HCT116 (cell line): ENCODE results near the gene NDUFB7. TPM values are rescaled to one million over a fixed set of nuclear protein-coding genes. Genes with fewer than 3 reads are reported as not detected.

ENCODE experiments used
- ATAC-seq: fragments of 200-7000 bp; cut with Tn5 transposase; 2 replicates; pipeline ENCODE4 v1.9.1; 2020; ENCODE audit warnings: mild to moderate bottlenecking, moderate library complexity
- BruUV-seq: library from RNA; stranded (reverse); fragments of 400-500 nt; replicated peaks from 2 replicates; lab custom pipeline; 2021; lab: Mats Ljungman, UMichigan
- CTCF ChIA-PET: fragments of 300-600 bp; sonication (Branson Sonifier 250); formaldehyde crosslinking; loops from one replicate; lab custom pipeline; 2021; ENCODE audit warnings: antibody characterized with exemption; lab: Charles Lee
- POLR2A ChIA-PET: fragments of 300-600, 350-600 bp; sonication (Branson Sonifier 250); formaldehyde crosslinking; loops from one replicate; lab custom pipeline; 2021; ENCODE audit warnings: antibody characterized with exemption; lab: Charles Lee
- RAD21 ChIA-PET, 2 experiments: fragments of 300-600 bp; sonication (Branson Sonifier 250); formaldehyde crosslinking; loops; one replicate each; lab custom pipeline; 2023; ENCODE audit warnings: low total read pairs in 2 of 2; ENCODE audit not compliant: uncharacterized antibody in 2 of 2, unreplicated experiment in 2 of 2, low non-redundant PET in 1 of 2; lab: Charles Lee
- DNase-seq: peaks from one replicate; pipeline ENCODE4 v3.0.0-alpha.2; 2010; ENCODE audit warnings: low read depth, low spot score
- H2AFZ ChIP-seq: fragments of 200-600 bp; shearing (Covaris generic), sonication (generic); 2 replicates; pipeline ENCODE4 v1.6.1; 2017; ENCODE audit warnings: low read depth, mixed run types, mixed read lengths, antibody characterized with exemption, low read length; ENCODE audit not compliant: poor library complexity, severe bottlenecking
- H3K27ac ChIP-seq: 2 replicates; pipeline ENCODE4 v1.5.1; 2012; ENCODE audit warnings: low read depth, low read length
- H3K27me3 ChIP-seq: fragments of 200-600 bp; sonication (generic); 2 replicates; pipeline ENCODE4 v1.6.1; 2016; ENCODE audit warnings: mixed run types, low read length, mixed read lengths; ENCODE audit not compliant: insufficient read depth
- H3K36me3 ChIP-seq, 2 experiments: fragments of 200-500 bp in 1 of 2; fragments of 200-600 bp in 1 of 2; sonication (Bioruptor generic) in 1 of 2; sonication (generic) in 1 of 2; 2 replicates each; pipeline versions ENCODE4 v1.5.1 to v1.6.1; 2014 to 2016; ENCODE audit warnings: low read length in 2 of 2, inconsistent platforms in 1 of 2, mixed read lengths in 1 of 2, mixed run types in 1 of 2; ENCODE audit not compliant: insufficient read depth in 2 of 2, control insufficient read depth in 1 of 2
- H3K4me1 ChIP-seq, 2 experiments: fragments of 200-600 bp in 1 of 2; sonication (generic) in 1 of 2; 2 replicates each; pipeline versions ENCODE4 v1.5.1 to v1.6.1; 2012 to 2017; ENCODE audit warnings: low read length in 2 of 2, inconsistent platforms in 1 of 2, mild to moderate bottlenecking in 1 of 2, mixed read lengths in 1 of 2, mixed run types in 1 of 2, moderate library complexity in 1 of 2; ENCODE audit not compliant: insufficient read depth in 2 of 2, control insufficient read depth in 1 of 2
- H3K4me2 ChIP-seq: fragments of 200-600 bp; sonication (generic); 2 replicates; pipeline ENCODE4 v1.6.1; 2017; ENCODE audit warnings: mixed run types, low read length, mixed read lengths
- H3K4me3 ChIP-seq, 2 experiments: fragments of 200-600 bp in 1 of 2; sonication (generic) in 1 of 2; replicated peaks in 1 of 2; 2 replicates each; pipeline ENCODE4 v1.5.1; 2011 to 2016; ENCODE audit warnings: low read length in 2 of 2, control low read depth in 1 of 2, low read depth in 1 of 2, mild to moderate bottlenecking in 1 of 2, mixed read lengths in 1 of 2, mixed run types in 1 of 2
- H3K79me2 ChIP-seq: fragments of 200-600 bp; sonication (generic); 2 replicates; pipeline ENCODE4 v1.6.1; 2017; ENCODE audit warnings: mild to moderate bottlenecking, mixed run types, low read length, moderate library complexity, mixed read lengths; ENCODE audit not compliant: insufficient read depth
- H3K9ac ChIP-seq: fragments of 200-600 bp; sonication (generic); 2 replicates; pipeline ENCODE4 v1.6.1; 2016; ENCODE audit warnings: low read length, mixed read lengths
- H3K9me2 ChIP-seq: fragments of 200-600 bp; sonication (generic), shearing (Covaris generic); 2 replicates; pipeline ENCODE4 v1.6.1; 2017; ENCODE audit warnings: mixed run types, mild to moderate bottlenecking, moderate library complexity; ENCODE audit not compliant: insufficient read depth
- H3K9me3 ChIP-seq, 2 experiments: fragments of 200-500 bp in 1 of 2; fragments of 200-600 bp in 1 of 2; sonication (Bioruptor generic) in 1 of 2; sonication (generic) in 1 of 2; 2 replicates each; pipeline ENCODE4 v1.6.1; 2014 to 2017; ENCODE audit warnings: low read length in 2 of 2, mixed read lengths in 2 of 2, inconsistent platforms in 1 of 2, low read depth in 1 of 2, mild to moderate bottlenecking in 1 of 2, mixed run types in 1 of 2, moderate library complexity in 1 of 2; ENCODE audit not compliant: control insufficient read depth in 1 of 2, insufficient read depth in 1 of 2
- H4K20me1 ChIP-seq: fragments of 200-600 bp; sonication (generic), shearing (Covaris generic); 2 replicates; pipeline ENCODE4 v1.6.1; 2017; ENCODE audit warnings: mixed run types, mild to moderate bottlenecking, moderate library complexity; ENCODE audit not compliant: insufficient read depth
- CTCF ChIP-seq, 3 experiments: fragments of 200-600 bp in 1 of 3; sonication (generic) in 1 of 3; IDR thresholded peaks in 2 of 3; conservative IDR thresholded peaks in 1 of 3; 2 replicates each; pipeline ENCODE4 v1.5.1; 2012 to 2017; ENCODE audit warnings: low read depth in 2 of 3, low read length in 2 of 3, antibody characterized with exemption in 1 of 3, borderline replicate concordance in 1 of 3, control low read depth in 1 of 3, mild to moderate bottlenecking in 1 of 3, mixed read lengths in 1 of 3, mixed run types in 1 of 3, moderate library complexity in 1 of 3; ENCODE audit not compliant: insufficient read depth in 1 of 3
- EGR1 ChIP-seq: IDR thresholded peaks from 2 replicates; pipeline ENCODE4 v1.6.1; 2012; ENCODE audit warnings: low read depth
- FOSL1 ChIP-seq: IDR thresholded peaks from 2 replicates; pipeline ENCODE4 v1.6.1; 2012; ENCODE audit warnings: low read depth
- JUND ChIP-seq: IDR thresholded peaks from 2 replicates; pipeline ENCODE4 v1.6.1; 2012
- intact Hi-C: fragments of 100-400 bp; cut with micrococcal nuclease; formaldehyde crosslinking; loops from 2 replicates; pipeline ENCODE4 v1.10.0; 2022
- total RNA-seq: library from RNA; stranded (reverse); gene quantifications from one replicate; pipeline ENCODE4 v1.2.1, GENCODE V29; 2021; ENCODE audit not compliant: unreplicated experiment

NDUFB7 gene
- total RNA-seq, 1 experiment from 2014 or later: 167 TPM

GRCh38 chr19:14576363-14576762, 4.5 kb upstream of the NDUFB7 start (continued):
- no peak for TF ChIP-seq EGR1

GRCh38 chr19:14575428-14575980, 3.6 kb upstream of the NDUFB7 start:
- ChIA-PET POLR2A (no interaction called here), RAD21 (no interaction called here), CTCF (interaction anchor here (4.9 kb wide), 1 partner anchor 111 kb away, joined by 120 read pairs; no protein-coding TSS in a partner anchor)
- Histone ChIP-seq H3K9me3 (no peaks in the 10 kb centered on the region), H3K27ac (no peak overlapping the region), H3K4me1 (peaks cover 6 to 29% of the 10 kb centered on the region in 2 experiments; a peak in 3 of 4 replicates), H3K79me2 (peaks cover 13% of the 10 kb centered on the region), H3K9me2 (no peaks in the 10 kb centered on the region), H2AFZ (no peak overlapping the region), H3K36me3 (no peaks in the 10 kb centered on the region), H3K27me3 (no peaks in the 10 kb centered on the region), H3K9ac (no peak overlapping the region), H4K20me1 (no peaks in the 10 kb centered on the region), H3K4me2 (no peak overlapping the region), H3K4me3 (no peak overlapping the region)
- ATAC-seq (no peak), DNase-seq (no peak)
- BruUV-seq: no TSS peak
- TF ChIP-seq JUND: no peak
- TF ChIP-seq CTCF (IDR thresholded peaks at IDR 0.05 in 2 of 3, conservative IDR thresholded peaks at IDR 0.05 in 1 of 3; ENCODE audit: borderline replicate concordance in 1 of 3, insufficient read depth in 1 of 3, low read depth in 2 of 3, low read length in 2 of 3): no peak
- no peak for TF ChIP-seq FOSL1
- intact Hi-C loops: loop anchor here (2.0 kb wide), 3 partner anchors 201 to 313 kb away; no protein-coding TSS in a partner anchor
